Neural progenitor cell (in vitro differentiated cells): ENCODE results near the gene PROSER1. TPM values are rescaled to one million over a fixed set of nuclear protein-coding genes. Genes with fewer than 3 reads are reported as not detected.

Experiments used
- DNase-seq: peaks from one replicate; pipeline ENCODE4 v3.0.0-alpha.2; 2016; ENCODE audit warnings: low spot score
- H2AFZ ChIP-seq: fragments of 200-600 bp; sonication (generic); replicated peaks from 2 replicates; pipeline ENCODE4 v1.6.1; 2016; ENCODE audit warnings: antibody characterized with exemption
- H3F3A ChIP-seq: fragments of 200-600 bp; sonication (generic); 2 replicates; pipeline ENCODE4 v1.6.1; 2016; ENCODE audit warnings: antibody characterized with exemption, low read depth
- H3K27ac ChIP-seq: fragments of 200-600 bp; sonication (generic); 2 replicates; pipeline ENCODE4 v1.5.1; 2016; ENCODE audit warnings: mild to moderate bottlenecking
- H3K27me3 ChIP-seq: fragments of 200-600 bp; sonication (generic); 2 replicates; pipeline ENCODE4 v1.6.1; 2016; ENCODE audit warnings: mild to moderate bottlenecking, moderate library complexity
- H3K36me3 ChIP-seq: fragments of 200-600 bp; sonication (generic); 2 replicates; pipeline ENCODE4 v1.5.1; 2016
- H3K4me1 ChIP-seq: fragments of 200-600 bp; sonication (generic); 2 replicates; pipeline ENCODE4 v1.6.1; 2016; ENCODE audit warnings: mixed run types
- H3K4me2 ChIP-seq: fragments of 200-600 bp; sonication (generic); 2 replicates; pipeline ENCODE4 v1.6.1; 2016
- H3K4me3 ChIP-seq: fragments of 200-600 bp; sonication (generic); 2 replicates; pipeline ENCODE4 v1.5.1; 2016
- H3K79me2 ChIP-seq: fragments of 200-600 bp; sonication (generic); 2 replicates; pipeline ENCODE4 v1.6.1; 2016; ENCODE audit warnings: low read depth
- H3K9ac ChIP-seq: fragments of 200-600 bp; sonication (generic); 2 replicates; pipeline ENCODE4 v1.6.1; 2016
- H3K9me3 ChIP-seq: fragments of 200-600 bp; sonication (generic); 2 replicates; pipeline ENCODE4 v1.5.1; 2016; ENCODE audit warnings: low read depth
- H4K20me1 ChIP-seq: fragments of 200-600 bp; sonication (generic); 2 replicates; pipeline ENCODE4 v1.6.1; 2016; ENCODE audit warnings: low read depth
- H3K27ac Mint-ChIP-seq: 3 replicates; pipeline ENCODE4 v1.8.0; 2021; ENCODE audit warnings: mixed read lengths
- H3K27me3 Mint-ChIP-seq: 2 replicates; pipeline ENCODE4 v1.8.0; 2022; ENCODE audit warnings: low read depth, mild to moderate bottlenecking, inconsistent platforms, moderate library complexity, mixed read lengths; ENCODE audit not compliant: insufficient read depth
- H3K36me3 Mint-ChIP-seq: 3 replicates; pipeline ENCODE4 v1.8.0; 2021; ENCODE audit warnings: mixed read lengths
- H3K4me1 Mint-ChIP-seq: 3 replicates; pipeline ENCODE4 v1.8.0; 2021; ENCODE audit warnings: mixed read lengths
- H3K4me3 Mint-ChIP-seq: 3 replicates; pipeline ENCODE4 v1.8.0; 2021; ENCODE audit warnings: mild to moderate bottlenecking, moderate library complexity, mixed read lengths
- H3K9me3 Mint-ChIP-seq: 3 replicates; pipeline ENCODE4 v1.8.0; 2020; ENCODE audit warnings: mixed read lengths
- CTCF ChIP-seq: fragments of 200-600 bp; sonication (generic); IDR thresholded peaks from 2 replicates; pipeline ENCODE4 v1.5.1; 2017; ENCODE audit warnings: antibody characterized with exemption, mild to moderate bottlenecking
- EZH2 ChIP-seq: fragments of 200-600 bp; sonication (generic); IDR thresholded peaks from 2 replicates; pipeline ENCODE4 v1.6.1; 2017; ENCODE audit warnings: antibody characterized with exemption, mild to moderate bottlenecking, moderate library complexity
- EZH2phosphoT487 ChIP-seq: fragments of 200-600 bp; sonication (generic); IDR thresholded peaks from 2 replicates; pipeline ENCODE4 v1.6.1; 2017; ENCODE audit warnings: antibody characterized with exemption
- total RNA-seq: library from RNA; depleted of rRNA; stranded (reverse); fragments of >200 nt; gene quantifications from 2 replicates; pipeline ENCODE4 v1.2.3, GENCODE V29; 2015; ENCODE audit warnings: low replicate concordance

Gene PROSER1
- total RNA-seq, 1 donor from 2014 or later, result 72.0 TPM

DNA sequence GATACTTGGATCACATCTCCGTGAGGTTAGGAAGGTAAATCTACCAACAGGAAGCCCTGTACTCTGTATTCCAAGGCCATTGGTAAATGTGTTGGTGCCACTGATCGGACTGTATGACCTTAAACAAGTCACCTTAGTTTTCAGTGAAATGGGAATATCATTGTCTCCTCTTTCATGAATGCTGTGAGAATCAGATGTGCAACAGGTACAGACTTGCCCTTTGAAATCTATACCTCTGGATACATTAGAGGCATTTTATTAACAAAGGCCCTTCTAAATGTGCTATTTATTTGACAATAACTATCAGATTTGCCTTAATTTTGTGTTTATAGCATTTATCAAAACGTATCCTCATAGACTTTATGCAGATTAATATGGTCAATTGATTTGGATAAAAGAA, 11.4 kb upstream of the PROSER1 start:
- H2AFZ ChIP-seq, result no peak overlapping the region
- TF ChIP-seq EZH2 (no peak), EZH2phosphoT487 (no peak), CTCF (no peak)
- peaks cover 8% of the 10 kb centered on the region for H3K4me1 Mint-ChIP-seq
- no peak overlapping the region for H3K9ac ChIP-seq
- peaks cover 7% of the 10 kb centered on the region for H3K36me3 ChIP-seq
- H3K79me2 ChIP-seq, result no peaks in the 10 kb centered on the region
- no peaks in the 10 kb centered on the region for H3F3A ChIP-seq
- H3K4me2 ChIP-seq, result no peak overlapping the region
- H3K27me3 Mint-ChIP-seq, result no peaks in the 10 kb centered on the region
- H4K20me1 ChIP-seq, result no peaks in the 10 kb centered on the region
- no peak overlapping the region for H3K27ac Mint-ChIP-seq
- H3K27ac ChIP-seq, result no peak overlapping the region
- no peak overlapping the region for H3K4me3 Mint-ChIP-seq
- H3K4me1 ChIP-seq, result peaks cover 4% of the 10 kb centered on the region
- H3K9me3 ChIP-seq, result no peaks in the 10 kb centered on the region
- no peak overlapping the region for H3K4me3 ChIP-seq
- peaks cover 3% of the 10 kb centered on the region for H3K36me3 Mint-ChIP-seq
- H3K9me3 Mint-ChIP-seq, result no peaks in the 10 kb centered on the region
- DNase-seq, result no peak
- H3K27me3 ChIP-seq, result no peaks in the 10 kb centered on the region

DNA sequence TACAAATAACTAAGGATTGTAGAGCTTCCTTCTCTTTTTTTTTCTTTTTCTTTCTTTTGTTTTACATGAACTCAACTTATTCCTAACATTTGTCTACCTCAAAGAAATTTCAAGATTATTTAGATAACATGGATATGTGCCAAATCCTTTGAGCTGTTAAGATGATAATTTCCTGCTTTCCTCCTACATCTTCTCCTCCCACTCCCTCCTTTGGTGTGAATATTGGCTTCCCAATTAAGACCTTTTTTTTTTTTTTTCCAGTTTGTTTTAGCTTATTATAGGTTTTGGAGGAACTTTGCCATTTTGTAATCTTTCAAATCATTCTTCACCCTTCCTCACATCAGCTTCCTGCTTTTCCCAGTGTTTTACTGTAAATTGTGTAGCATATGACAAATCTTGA, 10.9 kb upstream of the PROSER1 start:
- TF ChIP-seq EZH2phosphoT487 (no peak), CTCF (no peak), EZH2 (no peak)
- H3K4me1 Mint-ChIP-seq, result peaks cover 8% of the 10 kb centered on the region
- Histone ChIP-seq H3K36me3 (peaks cover 7% of the 10 kb centered on the region), H3K27ac (no peak overlapping the region), H3K9me3 (no peaks in the 10 kb centered on the region), H4K20me1 (no peaks in the 10 kb centered on the region), H3K4me2 (no peak overlapping the region), H3K4me1 (peaks cover 4% of the 10 kb centered on the region), H3K27me3 (no peaks in the 10 kb centered on the region), H3K4me3 (no peak overlapping the region), H2AFZ (no peak overlapping the region), H3K79me2 (no peaks in the 10 kb centered on the region), H3K9ac (no peak overlapping the region), H3F3A (no peaks in the 10 kb centered on the region)
- no peak overlapping the region for H3K27ac Mint-ChIP-seq
- no peak for DNase-seq
- peaks cover 7% of the 10 kb centered on the region for H3K36me3 Mint-ChIP-seq
- H3K4me3 Mint-ChIP-seq, result no peak overlapping the region
- H3K27me3 Mint-ChIP-seq, result no peaks in the 10 kb centered on the region
- no peaks in the 10 kb centered on the region for H3K9me3 Mint-ChIP-seq

DNA sequence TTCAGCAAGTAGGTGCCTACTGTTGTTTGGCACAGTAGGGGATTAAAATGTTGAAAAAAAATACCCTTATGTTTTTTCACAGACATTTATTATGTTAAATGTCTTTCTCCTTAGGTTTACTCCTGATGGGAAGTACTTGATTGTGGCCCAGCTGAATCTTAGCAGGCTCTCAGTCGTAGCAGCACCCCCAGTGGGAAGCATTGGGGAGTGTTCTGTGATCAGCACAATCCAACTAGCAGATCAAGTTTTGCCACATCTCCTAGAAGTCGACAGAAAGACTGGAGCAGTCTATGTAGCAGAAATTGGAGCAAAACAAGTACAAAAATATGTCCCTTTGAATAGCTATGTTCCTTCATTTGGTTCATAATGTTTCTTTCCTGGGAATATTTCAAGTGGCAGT, 9.7 kb upstream of the PROSER1 start:
- Mint-ChIP-seq H3K27ac (no peak overlapping the region), H3K36me3 (peaks cover 7% of the 10 kb centered on the region), H3K4me3 (no peak overlapping the region), H3K9me3 (no peaks in the 10 kb centered on the region), H3K27me3 (no peaks in the 10 kb centered on the region), H3K4me1 (peaks cover 5% of the 10 kb centered on the region)
- Histone ChIP-seq H3K27ac (no peak overlapping the region), H4K20me1 (no peaks in the 10 kb centered on the region), H3K4me1 (peaks cover 3% of the 10 kb centered on the region), H3K4me2 (no peak overlapping the region), H3K9me3 (no peaks in the 10 kb centered on the region), H3K4me3 (no peak overlapping the region), H3K27me3 (no peaks in the 10 kb centered on the region), H2AFZ (no peak overlapping the region), H3K79me2 (no peaks in the 10 kb centered on the region), H3K36me3 (peaks cover 7% of the 10 kb centered on the region), H3K9ac (no peak overlapping the region), H3F3A (no peaks in the 10 kb centered on the region)
- TF ChIP-seq EZH2 (no peak), CTCF (peak; percentile 42)
- peak; percentile 42 for DNase-seq

DNA sequence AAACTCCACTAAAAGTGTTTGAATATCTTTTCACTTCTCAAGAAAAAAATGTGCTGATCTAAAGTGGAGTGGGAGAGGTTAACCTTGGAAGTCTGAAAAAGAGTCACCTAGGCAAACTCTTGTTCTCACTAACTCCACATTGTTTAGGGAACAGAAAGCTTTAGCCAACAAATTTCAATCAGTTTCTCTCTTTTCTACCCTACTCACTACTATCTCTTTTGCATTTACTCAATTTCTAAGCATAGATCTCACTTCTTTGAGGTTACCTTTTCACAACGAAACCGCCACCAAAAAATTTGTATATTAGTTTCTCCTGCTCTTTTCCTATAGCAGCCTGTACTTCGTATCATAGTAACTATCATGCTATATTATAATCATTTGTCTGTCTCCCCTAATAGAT, 6.6 kb upstream of the PROSER1 start:
- DNase-seq, result no peak
- H3K4me3 ChIP-seq, result no peak overlapping the region
- H3K27me3 Mint-ChIP-seq, result no peaks in the 10 kb centered on the region
- no peaks in the 10 kb centered on the region for H3K9me3 Mint-ChIP-seq
- H3K27ac Mint-ChIP-seq, result no peak overlapping the region
- peaks cover 4% of the 10 kb centered on the region for H3K36me3 ChIP-seq
- no peak overlapping the region for H3K27ac ChIP-seq
- H3K4me3 Mint-ChIP-seq, result no peak overlapping the region
- no peak for TF ChIP-seq CTCF
- no peak for TF ChIP-seq EZH2phosphoT487
- no peak for TF ChIP-seq EZH2
- H3K9me3 ChIP-seq, result no peaks in the 10 kb centered on the region
- no peak overlapping the region for H3K9ac ChIP-seq
- H2AFZ ChIP-seq, result no peak overlapping the region
- H3K4me1 ChIP-seq, result no peaks in the 10 kb centered on the region
- no peaks in the 10 kb centered on the region for H3F3A ChIP-seq
- no peaks in the 10 kb centered on the region for H3K27me3 ChIP-seq
- H3K4me1 Mint-ChIP-seq, result peaks cover 11% of the 10 kb centered on the region
- H3K79me2 ChIP-seq, result peaks cover 11% of the 10 kb centered on the region
- no peak overlapping the region for H3K4me2 ChIP-seq
- H3K36me3 Mint-ChIP-seq, result peaks cover 7% of the 10 kb centered on the region
- no peaks in the 10 kb centered on the region for H4K20me1 ChIP-seq
